Measurements from ENCODE around the gene GALNTL6.
"Not testable (repeated sequence)": the region's sequence is repeated elsewhere in the genome, so short reads cannot be mapped to it uniquely, and the experiment has no call there.

The GALNTL6 gene

GRCh38 chr4:172874944-172875343 lies 1061.7 kb downstream of the GALNTL6 start:
- DNase-seq (ENCODE audit: low read depth): no peak
- no peak overlapping the region for H3K4me3 ChIP-seq (ENCODE audit: control insufficient read depth, low read depth, low read length)
- no peak for TF ChIP-seq CTCF (conservative IDR thresholded peaks at IDR 0.05; ENCODE audit: control insufficient read depth, insufficient read depth, low read depth, low read length)

- no peak for TF ChIP-seq CTCF (conservative IDR thresholded peaks at IDR 0.05; ENCODE audit: control insufficient read depth, insufficient read depth, low read depth, low read length)
- no peak overlapping the region for H3K4me3 ChIP-seq (ENCODE audit: control insufficient read depth, low read depth, low read length)
- DNase-seq (ENCODE audit: low read depth): no peak
These were observed 1063.2 kb downstream of the GALNTL6 start for GRCh38 chr4:172876394-172876793.

GRCh38 chr4:172881645-172882044 lies 1068.4 kb downstream of the GALNTL6 start:
- no peak for DNase-seq (ENCODE audit: low read depth)
- no peak for TF ChIP-seq CTCF (conservative IDR thresholded peaks at IDR 0.05; ENCODE audit: control insufficient read depth, insufficient read depth, low read depth, low read length)
- H3K4me3 ChIP-seq (ENCODE audit: control insufficient read depth, low read depth, low read length): no peak overlapping the region

GRCh38 chr4:172887358-172887757 lies 1074.2 kb downstream of the GALNTL6 start:
- DNase-seq (ENCODE audit: low read depth); H3K4me3 ChIP-seq (ENCODE audit: control insufficient read depth, low read depth, low read length): not testable (repeated sequence)

GRCh38 chr4:172887959-172888358 lies 1074.8 kb downstream of the GALNTL6 start:
- no peak overlapping the region for H3K4me3 ChIP-seq (ENCODE audit: control insufficient read depth, low read depth, low read length)
- no peak for TF ChIP-seq CTCF (conservative IDR thresholded peaks at IDR 0.05; ENCODE audit: control insufficient read depth, insufficient read depth, low read depth, low read length)
- no peak for DNase-seq (ENCODE audit: low read depth)

- DNase-seq (ENCODE audit: low read depth): peak; percentile 40
- peak; percentile 90 for TF ChIP-seq CTCF (conservative IDR thresholded peaks at IDR 0.05; ENCODE audit: control insufficient read depth, insufficient read depth, low read depth, low read length)
These were observed 1079.1 kb downstream of the GALNTL6 start for GRCh38 chr4:172892300-172892699.

GRCh38 chr4:172895699-172896098 lies 1082.5 kb downstream of the GALNTL6 start:
- DNase-seq (ENCODE audit: low read depth): no peak
- TF ChIP-seq CTCF (conservative IDR thresholded peaks at IDR 0.05; ENCODE audit: control insufficient read depth, insufficient read depth, low read depth, low read length): no peak
- no peak overlapping the region for H3K4me3 ChIP-seq (ENCODE audit: control insufficient read depth, low read depth, low read length)

More at GRCh38 chr4:172892300-172892699, 1079.1 kb downstream of the GALNTL6 start:
- no peak overlapping the region for H3K4me3 ChIP-seq (ENCODE audit: control insufficient read depth, low read depth, low read length)
